Stomach (tissue), 4 donors: Measurements from ENCODE around the gene KDM4B.

Experiments
- CTCF ChIP-seq, 7 experiments: fragments of 450-650 bp in 4 of 7; fragments of 200-600 bp in 3 of 7; sonication (generic) in 3 of 7; IDR thresholded peaks; one replicate each; pipeline ENCODE4 v1.5.1; 2016 to 2019; ENCODE audit warnings: antibody characterized with exemption in 7 of 7, control low read depth in 2 of 7, mild to moderate bottlenecking in 1 of 7
- POLR2A ChIP-seq, 4 donors: fragments of 450-650 bp; IDR thresholded peaks; one replicate each; pipeline ENCODE4 v1.6.1; 2016; ENCODE audit warnings: antibody characterized with exemption in 4 of 4, control low read depth in 2 of 4, mild to moderate bottlenecking in 1 of 4, moderate library complexity in 1 of 4

- no peak for TF ChIP-seq CTCF (IDR thresholded peaks at IDR 0.05)
- TF ChIP-seq POLR2A (IDR thresholded peaks at IDR 0.05), result no peak
Measured at GRCh38 chr19:5062799-5063198, 93.9 kb downstream of the KDM4B start.
